Upper lobe of right lung (tissue), 1 donor: ENCODE results near the gene SERTAD3. TPM values are rescaled to one million over a fixed set of nuclear protein-coding genes. Genes with fewer than 3 reads are reported as not detected.
"Not testable (repeated sequence)": the region's sequence is repeated elsewhere in the genome, so short reads cannot be mapped to it uniquely, and the experiment has no call there.

Experiments
- ATAC-seq: fragments of 200-7000 bp; cut with Tn5 transposase; one replicate; pipeline ENCODE4 v1.9.1; 2020; ENCODE audit warnings: mild to moderate bottlenecking, moderate library complexity
- DNase-seq: peaks from one replicate; pipeline ENCODE4 v3.0.0-alpha.2; 2020
- H3K27ac ChIP-seq: fragments of 200-600 bp; one replicate; pipeline ENCODE4 v1.8.0; 2022
- H3K27me3 ChIP-seq: fragments of 200-600 bp; one replicate; pipeline ENCODE4 v1.8.0; 2022; ENCODE audit warnings: mild to moderate bottlenecking
- H3K36me3 ChIP-seq: fragments of 200-600 bp; one replicate; pipeline ENCODE4 v1.8.0; 2022
- H3K4me1 ChIP-seq: fragments of 200-600 bp; one replicate; pipeline ENCODE4 v1.8.0; 2022
- H3K4me3 ChIP-seq: fragments of 200-600 bp; one replicate; pipeline ENCODE4 v1.8.0; 2022; ENCODE audit warnings: mild to moderate bottlenecking
- H3K9me3 ChIP-seq: fragments of 200-600 bp; one replicate; pipeline ENCODE4 v1.8.0; 2022
- intact Hi-C: fragments of 100-400 bp; cut with DNase I; formaldehyde crosslinking; loops from one replicate; pipeline ENCODE4 v1.11.0; 2022
- long read RNA-seq: library from polyadenylated mRNA; unstranded; transcript quantifications from one replicate; pipeline ENCODE4 v2.0.0, GENCODE V29; 2021
- total RNA-seq: library from RNA; stranded (reverse); fragmentation: NEBNext Ultra II Directional; extraction: Animal tissue kit (Norgen Biotek cat#: 25700); gene quantifications from one replicate; pipeline ENCODE4 v1.2.1, GENCODE V29; 2021
- TF ChIP-seq, protein P1 (sequence below): fragments of 200-600 bp; IDR thresholded peaks from one replicate; pipeline ENCODE4 v1.8.0; 2022; ENCODE audit warnings: antibody characterized with exemption
- donor health status: DM: no; HTN: yes; CAD: no; lungs with severe emphysema.

SERTAD3 gene
- 32.6 TPM for total RNA-seq
- long read RNA-seq, transcript SERTAD3-201 (2 exons, 1,734 nt), result major isoform, 34 of 37 reads
- long read RNA-seq, partial matches to known transcripts, result 1 of 37 reads
- long read RNA-seq, other reads (novel, unspliced or antisense), result 2 of 37 reads

DNA sequence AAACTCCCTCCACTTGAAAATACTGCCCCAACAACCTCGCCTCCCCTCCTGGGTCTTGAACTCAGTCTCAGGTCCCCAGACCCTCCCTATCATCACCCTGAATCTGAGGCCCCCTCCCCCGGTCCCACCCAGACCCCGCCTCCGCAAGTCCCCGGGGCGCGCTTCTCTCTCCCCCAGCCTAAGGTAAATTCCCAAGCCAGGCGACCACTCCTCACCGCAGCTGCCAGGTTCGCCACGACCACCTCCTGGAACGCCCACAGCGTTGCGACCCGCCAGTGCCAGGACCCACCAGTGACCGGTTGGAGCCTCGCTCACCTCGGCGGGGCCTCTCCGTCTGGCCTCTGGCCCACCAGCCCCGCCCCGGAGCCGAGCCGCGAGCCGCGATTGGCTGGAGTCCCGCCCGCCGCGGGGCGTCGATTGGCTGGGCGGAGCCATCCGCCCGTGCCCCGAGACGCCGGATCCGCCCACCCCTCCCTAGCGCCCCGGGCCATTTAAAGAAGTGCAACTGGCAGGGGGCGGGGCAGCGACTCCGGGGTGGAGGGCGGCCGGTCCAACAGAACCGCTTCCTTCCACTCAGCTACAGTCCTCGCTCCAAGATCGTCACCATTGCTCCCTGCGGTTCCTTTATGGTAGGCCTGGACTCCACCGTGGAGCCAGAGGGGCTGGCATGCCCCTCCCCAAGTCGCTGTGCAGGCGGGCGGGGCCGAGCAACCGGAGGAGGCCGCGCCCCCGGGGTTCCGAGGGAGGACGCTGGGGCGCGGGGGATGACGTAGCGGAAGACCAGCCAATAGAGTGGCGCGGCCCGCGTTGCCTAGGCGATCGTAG, at the start of gene SERTAD3:
SERTAD3 (minus strand) TSS at position 336 of the 825 bp plus-strand sequence. CDS start 2,255 bp downstream, outside the sequence.
- no peaks in the 10 kb centered on the region for H3K9me3 ChIP-seq
- H3K27ac ChIP-seq, result peak within 1 kb of the TSS; percentile 95
- peaks cover 40% of the 10 kb centered on the region for H3K36me3 ChIP-seq
- no peaks in the 10 kb centered on the region for H3K27me3 ChIP-seq
- peak; percentile 99 for DNase-seq
- peaks cover 17% of the 10 kb centered on the region for H3K4me1 ChIP-seq
- TF ChIP-seq, protein P1, sequence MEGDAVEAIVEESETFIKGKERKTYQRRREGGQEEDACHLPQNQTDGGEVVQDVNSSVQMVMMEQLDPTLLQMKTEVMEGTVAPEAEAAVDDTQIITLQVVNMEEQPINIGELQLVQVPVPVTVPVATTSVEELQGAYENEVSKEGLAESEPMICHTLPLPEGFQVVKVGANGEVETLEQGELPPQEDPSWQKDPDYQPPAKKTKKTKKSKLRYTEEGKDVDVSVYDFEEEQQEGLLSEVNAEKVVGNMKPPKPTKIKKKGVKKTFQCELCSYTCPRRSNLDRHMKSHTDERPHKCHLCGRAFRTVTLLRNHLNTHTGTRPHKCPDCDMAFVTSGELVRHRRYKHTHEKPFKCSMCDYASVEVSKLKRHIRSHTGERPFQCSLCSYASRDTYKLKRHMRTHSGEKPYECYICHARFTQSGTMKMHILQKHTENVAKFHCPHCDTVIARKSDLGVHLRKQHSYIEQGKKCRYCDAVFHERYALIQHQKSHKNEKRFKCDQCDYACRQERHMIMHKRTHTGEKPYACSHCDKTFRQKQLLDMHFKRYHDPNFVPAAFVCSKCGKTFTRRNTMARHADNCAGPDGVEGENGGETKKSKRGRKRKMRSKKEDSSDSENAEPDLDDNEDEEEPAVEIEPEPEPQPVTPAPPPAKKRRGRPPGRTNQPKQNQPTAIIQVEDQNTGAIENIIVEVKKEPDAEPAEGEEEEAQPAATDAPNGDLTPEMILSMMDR, result no peak
- H3K4me3 ChIP-seq, result peak within 1 kb of the TSS; percentile 95
- intact Hi-C loops, result no loop called here
- peak; percentile 89 for ATAC-seq

GRCh38 chr19:40493778-40494177, 49.6 kb upstream of the SERTAD3 start:
- no peak for DNase-seq
- H3K4me3 ChIP-seq, result no peak overlapping the region
- H3K4me1 ChIP-seq, result no peaks in the 10 kb centered on the region
- ATAC-seq, result no peak
- no peaks in the 10 kb centered on the region for H3K9me3 ChIP-seq
- no peak overlapping the region for H3K27ac ChIP-seq
- TF ChIP-seq, protein P1, result no peak
- intact Hi-C loops, result no loop called here
- no peaks in the 10 kb centered on the region for H3K36me3 ChIP-seq
- no peaks in the 10 kb centered on the region for H3K27me3 ChIP-seq

- Histone ChIP-seq H3K27me3 (peaks cover 5% of the 10 kb centered on the region), H3K4me1 (no peaks in the 10 kb centered on the region), H3K9me3 (no peaks in the 10 kb centered on the region), H3K36me3 (no peaks in the 10 kb centered on the region), H3K4me3 (no peak overlapping the region), H3K27ac (no peak overlapping the region)
- TF ChIP-seq, protein P1, result no peak
- intact Hi-C loops, result no loop called here
- no peak for ATAC-seq
- DNase-seq, result no peak
Measured at GRCh38 chr19:40492274-40492673, 48.1 kb upstream of the SERTAD3 start.

DNA sequence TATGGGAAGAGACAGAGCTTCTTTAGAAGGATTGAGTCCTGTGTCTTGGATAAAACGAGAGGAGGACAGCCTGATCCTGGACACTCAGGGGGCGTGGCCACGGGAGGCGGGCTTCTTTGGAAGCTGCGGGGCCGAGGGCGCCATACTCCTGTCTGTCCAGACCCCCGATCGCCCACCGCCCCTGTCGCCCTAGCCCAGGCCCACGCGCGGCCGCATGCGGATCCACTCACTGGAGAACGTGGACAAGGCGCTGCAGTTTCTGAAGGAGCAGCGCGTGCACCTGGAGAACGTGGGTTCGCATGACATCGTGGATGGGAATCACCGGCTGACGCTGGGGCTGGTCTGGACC, 45.7 kb upstream of the SERTAD3 start:
- no peaks in the 10 kb centered on the region for H3K36me3 ChIP-seq
- DNase-seq (no peak), ATAC-seq (no peak)
- H3K9me3 ChIP-seq, result no peaks in the 10 kb centered on the region
- H3K27me3 ChIP-seq, result peaks cover 9% of the 10 kb centered on the region
- H3K27ac ChIP-seq, result no peak overlapping the region
- H3K4me3 ChIP-seq, result no peak overlapping the region
- TF ChIP-seq, protein P1, result no peak
- intact Hi-C loops, result no loop called here
- no peaks in the 10 kb centered on the region for H3K4me1 ChIP-seq

DNA sequence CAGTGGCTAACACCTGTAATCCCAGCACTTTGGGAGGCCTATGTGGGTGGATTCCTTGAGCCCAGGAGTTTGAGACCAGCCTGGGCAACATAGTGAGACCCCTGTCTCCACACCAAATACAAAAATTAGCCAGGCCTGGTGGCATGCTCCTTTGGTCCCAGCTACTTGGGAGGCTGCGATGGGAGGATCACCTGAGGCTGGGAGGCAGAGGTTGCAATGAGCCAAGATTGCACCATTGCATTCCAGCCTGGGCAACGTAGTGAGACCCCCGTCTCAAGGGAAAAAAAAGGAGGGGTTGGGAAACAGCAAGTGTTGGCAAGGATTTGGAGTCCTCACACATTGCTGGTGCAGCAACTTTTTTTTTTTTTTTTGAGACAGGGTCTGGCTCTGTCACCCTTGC, 41.9 kb upstream of the SERTAD3 start:
- TF ChIP-seq, protein P1, result no peak
- DNase-seq (no peak), ATAC-seq (no peak)
- Histone ChIP-seq H3K4me3 (no peak overlapping the region), H3K27ac (no peak overlapping the region), H3K27me3 (peaks cover 9% of the 10 kb centered on the region), H3K9me3 (no peaks in the 10 kb centered on the region), H3K36me3 (no peaks in the 10 kb centered on the region), H3K4me1 (no peaks in the 10 kb centered on the region)
- intact Hi-C loops, result no loop called here

DNA sequence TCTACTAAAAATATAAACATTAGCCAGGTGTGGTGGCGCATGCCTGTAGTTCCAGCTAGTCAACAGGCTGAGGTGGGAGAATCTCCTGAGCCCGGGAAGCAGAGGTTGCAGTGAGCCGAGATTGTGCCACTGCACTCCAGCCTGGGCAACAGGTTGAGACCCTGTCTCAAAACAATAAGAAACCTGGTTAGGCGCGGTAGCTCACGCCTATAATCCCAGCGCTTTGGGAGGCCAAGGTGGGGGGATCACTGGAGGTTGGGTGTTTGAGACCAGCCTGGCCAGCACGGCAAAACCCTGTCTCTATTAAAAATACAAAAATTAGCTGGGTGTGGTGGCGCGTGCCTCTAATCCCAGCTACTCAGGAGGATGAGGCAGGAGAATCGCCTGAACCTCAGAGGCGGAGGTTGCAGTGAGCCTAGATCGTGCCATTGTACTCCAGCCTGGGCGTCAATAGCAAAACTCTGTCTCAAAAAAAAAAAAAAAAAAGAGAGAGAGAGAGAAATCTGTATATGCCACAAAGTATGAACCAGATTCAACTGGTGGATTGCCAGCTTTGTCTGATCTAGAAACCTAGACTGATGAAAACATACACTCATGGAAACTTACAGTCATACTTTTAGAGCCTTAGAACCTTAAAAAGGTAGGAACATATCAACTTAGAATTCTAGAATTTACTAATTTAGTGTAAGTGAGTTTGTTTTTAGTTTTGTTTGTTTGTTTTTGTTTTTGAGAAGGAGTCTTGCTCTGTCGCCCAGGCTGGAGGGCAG, 31.9 kb upstream of the SERTAD3 start:
- intact Hi-C loops, H3K27ac ChIP-seq, H3K4me1 ChIP-seq, H3K27me3 ChIP-seq, H3K9me3 ChIP-seq, DNase-seq, ATAC-seq, H3K4me3 ChIP-seq, H3K36me3 ChIP-seq: not testable (repeated sequence)
